UCSD-AML1 (cell line): Measurements from ENCODE around the gene AGAP5.
"Not testable (repeated sequence)": the region's sequence is repeated elsewhere in the genome, so short reads cannot be mapped to it uniquely, and the experiment has no call there.

ENCODE experiments used
- DNase-seq: peaks from one replicate; lab custom pipeline; 2025; ENCODE audit not compliant: unreplicated experiment; lab: John Stamatoyannopoulos, UW

The AGAP5 gene

GRCh38 chr10:73715179-73716156 lies 17.6 kb upstream of the AGAP5 start:
- not testable (repeated sequence) for DNase-seq

DNA sequence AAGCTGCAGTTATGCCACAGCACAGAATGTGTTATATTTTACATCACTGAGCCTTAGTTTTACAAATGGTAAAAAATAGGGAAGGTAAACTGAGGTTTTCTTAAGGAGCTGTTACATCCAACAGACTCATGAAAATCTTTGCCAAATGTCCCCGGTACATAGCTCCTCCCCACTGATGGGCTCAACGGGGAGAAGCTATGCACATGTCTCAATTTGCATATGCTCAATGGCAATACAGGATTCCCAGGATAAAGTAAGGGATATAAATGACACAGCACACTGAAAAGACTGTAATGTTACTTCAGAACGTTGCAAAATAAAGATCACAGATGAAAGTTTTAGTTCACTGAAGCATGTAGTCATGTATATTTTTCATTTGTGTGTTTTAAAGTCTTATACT lies 16.6 kb upstream of the AGAP5 start:
- DNase-seq: not testable (repeated sequence)

DNA sequence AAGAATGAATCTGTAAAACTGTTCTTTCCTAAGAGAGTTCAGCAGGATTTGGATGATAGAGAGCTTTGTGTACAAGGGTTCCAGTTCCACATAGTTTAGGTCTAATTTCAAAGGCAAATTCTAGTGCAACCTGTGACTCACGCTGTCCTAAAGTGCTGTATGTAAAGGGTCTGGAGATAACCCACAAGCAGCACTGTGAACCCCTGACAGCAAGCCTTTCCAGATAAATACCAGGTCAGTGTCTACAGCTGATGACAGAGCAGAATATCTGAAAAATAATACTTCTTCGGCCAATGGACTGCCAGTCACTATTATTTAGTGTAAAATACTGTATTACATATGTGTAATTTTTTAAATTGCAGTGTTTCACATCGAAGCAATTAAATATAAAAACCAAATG lies 16.0 kb upstream of the AGAP5 start:
- DNase-seq: not testable (repeated sequence)

GRCh38 chr10:73711683-73712082 lies 13.8 kb upstream of the AGAP5 start:
- DNase-seq: not testable (repeated sequence)

DNA sequence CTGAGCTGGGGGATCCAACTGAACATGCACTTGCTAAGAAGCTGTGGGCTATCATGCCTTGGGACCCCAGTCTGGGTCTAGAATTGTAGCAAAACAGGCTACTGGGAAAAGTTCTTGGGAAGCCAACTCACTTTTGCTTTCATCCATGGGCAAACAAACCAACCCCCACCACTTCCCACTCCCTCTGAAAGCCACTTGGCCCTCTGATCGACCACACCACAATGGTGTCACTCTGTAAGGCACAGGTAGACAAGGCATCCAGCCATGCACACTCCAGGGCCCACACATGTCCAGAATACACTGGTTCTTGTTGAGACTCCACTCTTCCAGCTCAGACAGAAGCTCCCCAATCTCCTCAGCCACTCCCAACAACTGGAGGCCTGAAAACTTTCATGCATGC lies 10.2 kb upstream of the AGAP5 start:
- not testable (repeated sequence) for DNase-seq

GRCh38 chr10:73707628-73708027 lies 9.7 kb upstream of the AGAP5 start:
- not testable (repeated sequence) for DNase-seq

GRCh38 chr10:73706488-73706887 lies 8.6 kb upstream of the AGAP5 start:
- DNase-seq: not testable (repeated sequence)

- not testable (repeated sequence) for DNase-seq
These were observed 7.7 kb upstream of the AGAP5 start for GRCh38 chr10:73705506-73706072.

DNA sequence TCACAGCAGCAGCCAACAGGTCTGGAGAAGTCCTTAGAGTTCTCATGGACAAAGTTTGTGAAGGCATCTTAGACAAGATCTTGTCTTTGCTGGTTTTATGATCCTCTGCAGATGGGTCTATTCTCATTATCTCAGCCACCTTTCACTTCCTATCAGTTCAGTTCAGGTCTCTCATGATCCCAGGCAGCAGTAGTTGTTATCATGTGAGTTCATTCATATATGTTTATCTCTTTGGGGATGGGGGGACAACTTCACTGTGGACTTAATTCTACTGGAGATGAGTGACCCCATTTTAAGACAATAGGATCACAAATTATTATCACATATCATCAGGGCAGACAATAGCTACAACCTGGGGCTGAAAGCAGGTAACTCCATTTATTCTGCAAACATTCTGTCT lies 6.0 kb upstream of the AGAP5 start:
- not testable (repeated sequence) for DNase-seq

DNA sequence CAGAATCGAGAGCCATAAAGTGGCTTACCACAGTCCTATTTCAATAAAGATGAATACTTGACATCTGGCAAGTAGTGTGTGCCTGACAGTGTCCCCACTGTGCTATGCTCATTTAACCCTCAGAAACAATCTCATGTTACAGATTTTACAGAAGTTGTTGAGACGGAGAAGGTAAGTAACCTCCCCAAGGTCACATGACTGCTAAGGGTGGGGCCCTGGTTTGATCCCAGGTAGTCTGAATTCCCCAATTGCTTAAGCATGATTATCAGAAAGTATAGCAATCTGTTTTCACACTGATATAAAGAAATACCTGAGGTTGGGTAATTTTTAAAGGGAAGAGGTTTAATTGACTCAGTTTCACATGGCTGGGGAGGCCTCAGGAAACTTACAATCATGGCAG lies 910 bp upstream of the AGAP5 start:
- not testable (repeated sequence) for DNase-seq

GRCh38 chr10:73695302-73695701 lies 2.6 kb downstream of the AGAP5 start:
- DNase-seq: not testable (repeated sequence)

- not testable (repeated sequence) for DNase-seq
These were observed 7.2 kb downstream of the AGAP5 start for GRCh38 chr10:73690755-73691154.

- not testable (repeated sequence) for DNase-seq
These were observed 8.3 kb downstream of the AGAP5 start for GRCh38 chr10:73689596-73689995.

DNA sequence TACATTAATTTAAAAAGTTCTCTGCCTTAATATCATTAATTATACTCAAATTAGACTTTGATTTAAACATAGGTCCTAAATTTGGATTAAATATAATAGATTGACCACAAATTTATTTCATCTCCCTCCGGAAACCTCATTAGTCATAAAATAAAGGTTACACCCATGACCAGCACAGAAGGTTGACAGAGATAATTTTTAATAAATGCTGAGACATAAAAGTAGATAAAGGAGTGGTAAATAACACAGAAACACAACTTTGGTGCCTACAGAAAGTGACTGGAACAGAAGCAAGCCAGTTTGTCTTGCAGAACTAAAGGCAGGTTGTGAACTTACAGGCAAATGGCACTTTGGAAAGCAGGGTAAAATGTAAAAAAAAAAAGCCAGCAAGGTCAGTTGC lies 10.3 kb downstream of the AGAP5 start:
- not testable (repeated sequence) for DNase-seq

- not testable (repeated sequence) for DNase-seq
These were observed 23.4 kb downstream of the AGAP5 start for GRCh38 chr10:73674546-73674945.

- DNase-seq: not testable (repeated sequence)
These were observed 29.5 kb downstream of the AGAP5 start for GRCh38 chr10:73668378-73668777.

DNA sequence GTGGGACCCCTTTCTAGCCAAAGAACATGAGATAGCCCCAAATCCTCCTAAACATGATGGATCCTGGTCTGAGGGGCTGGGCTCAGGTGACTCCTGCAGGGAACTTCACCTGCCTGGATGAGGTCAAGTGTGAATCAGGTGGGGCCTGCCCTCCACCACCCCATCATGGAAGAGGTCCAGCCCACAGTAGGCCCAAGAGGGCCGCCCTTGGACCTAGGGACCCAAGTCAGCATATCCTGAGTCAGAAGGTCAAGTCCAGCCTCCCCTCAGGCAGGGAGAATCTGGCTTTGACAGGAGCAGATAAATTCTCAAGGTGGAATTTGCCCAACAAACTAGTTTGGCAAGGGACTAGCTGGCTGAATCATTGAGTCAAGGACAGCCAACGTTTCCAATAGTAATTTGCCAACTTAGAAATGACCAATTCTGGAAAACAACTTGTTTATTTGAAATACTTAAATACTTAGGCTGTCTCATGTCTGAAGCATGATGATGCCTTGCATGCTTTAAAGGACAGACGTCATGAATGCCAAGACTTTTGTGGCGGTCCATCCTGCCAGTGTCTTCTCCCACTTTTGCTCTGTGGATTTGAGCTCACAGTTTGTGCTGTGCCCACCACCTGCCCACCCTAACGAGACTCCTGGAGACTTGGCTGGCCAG lies 31.6 kb downstream of the AGAP5 start:
- not testable (repeated sequence) for DNase-seq

DNA sequence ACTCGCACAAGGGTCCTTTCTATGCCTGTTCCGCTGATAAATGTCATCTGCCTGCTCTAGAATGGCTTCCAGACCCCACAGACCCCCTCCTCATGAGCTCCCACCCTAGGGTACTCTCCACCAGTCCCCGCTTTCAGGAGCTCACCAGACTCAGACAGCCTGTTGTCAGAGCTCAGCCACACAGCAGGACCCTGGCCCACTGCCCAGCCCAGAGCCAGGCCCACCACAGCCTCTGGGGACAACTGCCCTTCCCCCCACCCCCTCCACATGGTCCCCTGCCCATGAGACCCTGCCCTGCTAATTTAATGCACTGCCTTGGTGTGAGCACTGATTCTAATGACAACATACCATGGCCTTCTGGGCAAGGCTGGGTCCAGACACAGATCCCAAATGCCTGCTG lies 32.3 kb downstream of the AGAP5 start:
- DNase-seq: not testable (repeated sequence)

DNA sequence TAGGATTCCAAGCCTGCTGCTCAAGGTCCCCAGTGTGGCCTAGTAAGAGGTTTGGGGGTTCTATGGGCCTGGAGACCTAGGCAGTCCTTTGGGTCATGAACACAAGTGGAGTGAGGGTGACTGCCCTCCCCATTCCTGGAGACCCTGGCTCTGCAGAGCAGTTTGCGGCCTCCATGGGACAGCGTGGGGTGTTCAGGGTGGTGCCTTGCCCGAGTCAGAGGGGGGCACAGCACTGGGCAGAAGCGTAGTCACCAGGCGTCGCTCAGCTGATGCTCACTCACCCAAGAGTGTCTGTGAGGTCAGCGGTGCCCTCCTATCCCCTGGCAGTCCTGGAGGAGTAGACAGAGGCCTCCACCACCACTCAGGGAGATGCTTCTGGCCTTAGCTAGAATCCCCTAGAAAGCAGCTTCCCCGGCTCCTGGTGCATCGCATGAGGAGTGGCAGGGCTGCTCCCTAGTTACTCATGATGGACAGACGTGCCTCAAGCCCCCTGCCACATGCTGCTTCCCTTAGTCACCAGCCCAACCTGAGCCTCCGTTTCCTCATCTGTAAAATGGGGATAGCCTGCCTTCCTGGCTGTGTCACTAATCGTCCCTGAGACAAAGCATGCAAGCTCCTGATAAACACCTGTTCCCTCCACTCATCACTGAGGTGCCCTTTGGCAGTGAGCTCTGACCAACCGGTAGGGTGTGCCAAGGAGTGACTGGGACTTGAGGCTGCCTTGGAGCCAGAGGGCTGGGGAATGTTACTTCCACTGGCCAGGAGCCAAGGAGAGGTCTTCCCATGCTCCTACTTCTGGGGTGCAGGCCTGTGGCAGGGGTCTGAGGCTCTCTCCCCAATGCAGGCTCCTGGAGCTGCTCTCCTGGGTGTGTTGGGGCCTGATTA lies 33.5 kb downstream of the AGAP5 start:
- DNase-seq: not testable (repeated sequence)

- not testable (repeated sequence) for DNase-seq
These were observed 34.3 kb downstream of the AGAP5 start for GRCh38 chr10:73663621-73664020.

GRCh38 chr10:73662705-73663104 lies 35.2 kb downstream of the AGAP5 start:
- DNase-seq: not testable (repeated sequence)
